Breast epithelium (tissue), 4 donors: Measurements from ENCODE around the gene TRNP1. TPM values are rescaled to one million over a fixed set of nuclear protein-coding genes. Genes with fewer than 3 reads are reported as not detected.

Source experiments
- DNase-seq, 2 donors: peaks; one replicate each; pipeline ENCODE4 v3.0.0-alpha.2; 2019; ENCODE audit warnings: low spot score in 2 of 2
- H3K27ac ChIP-seq, 2 donors: fragments of 200-600 bp; sonication (generic) in 1 of 2; one replicate each; pipeline ENCODE4 v1.5.1; 2016 to 2019; ENCODE audit warnings: mild to moderate bottlenecking in 1 of 2
- H3K27me3 ChIP-seq, 2 donors: fragments of 200-600 bp; sonication (generic) in 1 of 2; one replicate each; pipeline versions ENCODE4 v1.5.1 to v1.6.0; 2017 to 2019; ENCODE audit warnings: control low read depth in 1 of 2, mild to moderate bottlenecking in 1 of 2
- H3K36me3 ChIP-seq: fragments of 200-600 bp; one replicate; pipeline ENCODE4 v1.5.1; 2019
- H3K4me1 ChIP-seq, 2 donors: fragments of 200-600 bp; sonication (generic); one replicate each; pipeline ENCODE4 v1.5.1; 2016 to 2019; ENCODE audit warnings: control low read depth in 1 of 2
- H3K4me3 ChIP-seq, 3 donors: fragments of 200-600 bp; sonication (generic); 1 replicate in 2 of 3; 2 replicates in 1 of 3; pipeline ENCODE4 v1.5.1; 2016 to 2019; ENCODE audit warnings: mild to moderate bottlenecking in 3 of 3, moderate library complexity in 2 of 3
- H3K9me3 ChIP-seq, 2 donors: fragments of 200-600 bp; sonication (generic) in 1 of 2; one replicate each; pipeline ENCODE4 v1.5.1; 2016 to 2019; ENCODE audit warnings: control low read depth in 1 of 2
- CTCF ChIP-seq, 3 donors: fragments of 450-650 bp; IDR thresholded peaks; one replicate each; pipeline ENCODE4 v1.5.1; 2016 to 2017; ENCODE audit warnings: antibody characterized with exemption in 3 of 3, mild to moderate bottlenecking in 3 of 3, moderate library complexity in 3 of 3
- POLR2A ChIP-seq: fragments of 450-650 bp; IDR thresholded peaks from one replicate; pipeline ENCODE4 v1.6.1; 2016; ENCODE audit warnings: antibody characterized with exemption, mild to moderate bottlenecking, moderate library complexity
- POLR2AphosphoS5 ChIP-seq, 3 donors: sonication (generic); formaldehyde crosslinking; IDR thresholded peaks; one replicate each; pipeline ENCODE4 v1.6.1; 2017; ENCODE audit warnings: antibody characterized with exemption in 3 of 3
- intact Hi-C: fragments of 100-400 bp; cut with DNase I; formaldehyde crosslinking; loops from one replicate; pipeline ENCODE4 v1.15.1; 2023; ENCODE audit warnings: low total_unique reads
- total RNA-seq, 3 donors: library from RNA; depleted of rRNA; stranded (reverse); fragments of >200 nt; gene quantifications; one replicate each; pipeline ENCODE4 v1.1.0, GENCODE V29; 2016

The TRNP1 gene
- total RNA-seq, 3 donors from 2014 or later = 1.6 to 27.8 (median 16.7) TPM

- intact Hi-C loops = no loop called here
- peaks cover 0 to 5% of the 10 kb centered on the region in 2 donors for H3K27me3 ChIP-seq
Measured at GRCh38 chr1:26991310-26992116, 2.0 kb upstream of the TRNP1 start.

GRCh38 chr1:26994020-26994786 lies 711 bp downstream of the TRNP1 start:
- Histone ChIP-seq H3K4me1 (peaks cover 5 to 7% of the 10 kb centered on the region in 2 donors), H3K27ac (peak overlapping the region; percentile 74 to 80), H3K27me3 (peaks cover 0 to 5% of the 10 kb centered on the region in 2 donors), H3K4me3 (peak overlapping the region; percentile 53 to 82 (median 76)), H3K36me3 (no peaks in the 10 kb centered on the region), H3K9me3 (no peaks in the 10 kb centered on the region)
- DNase-seq = no peak
- TF ChIP-seq POLR2A = no peak
- TF ChIP-seq POLR2AphosphoS5 (IDR thresholded peaks at IDR 0.05) = peak in 1 of 3 donors; percentile 6
- intact Hi-C loops = no loop called here

More at GRCh38 chr1:26991310-26992116, 2.0 kb upstream of the TRNP1 start:
- DNase-seq = no peak
- H3K9me3 ChIP-seq = no peaks in the 10 kb centered on the region
- no peak overlapping the region for H3K27ac ChIP-seq
- no peaks in the 10 kb centered on the region for H3K36me3 ChIP-seq
- H3K4me3 ChIP-seq = no peak overlapping the region
- TF ChIP-seq POLR2AphosphoS5 (IDR thresholded peaks at IDR 0.05) = no peak
- no peak for TF ChIP-seq POLR2A
- TF ChIP-seq CTCF (IDR thresholded peaks at IDR 0.05) = no peak
- peaks cover 0 to 4% of the 10 kb centered on the region in 2 donors for H3K4me1 ChIP-seq

GRCh38 chr1:26994787-26995517 lies 1.5 kb downstream of the TRNP1 start:
- peak overlapping the region; percentile 53 to 82 (median 76) for H3K4me3 ChIP-seq
- peaks cover 5 to 8% of the 10 kb centered on the region in 2 donors for H3K4me1 ChIP-seq
- intact Hi-C loops = no loop called here
- TF ChIP-seq POLR2AphosphoS5 (IDR thresholded peaks at IDR 0.05) = no peak
- TF ChIP-seq POLR2A = no peak
- TF ChIP-seq CTCF (IDR thresholded peaks at IDR 0.05) = no peak
- H3K27ac ChIP-seq = peak overlapping the region; percentile 66 to 80
- no peak for DNase-seq
- peaks cover 0 to 5% of the 10 kb centered on the region in 2 donors for H3K27me3 ChIP-seq
- H3K36me3 ChIP-seq = no peaks in the 10 kb centered on the region
- H3K9me3 ChIP-seq = no peaks in the 10 kb centered on the region

- Histone ChIP-seq H3K4me1 (peaks cover 5 to 17% of the 10 kb centered on the region in 2 donors), H3K9me3 (no peaks in the 10 kb centered on the region), H3K27me3 (peaks cover 0 to 5% of the 10 kb centered on the region in 2 donors), H3K36me3 (no peaks in the 10 kb centered on the region), H3K27ac (peak overlapping the region; percentile 50 to 66), H3K4me3 (peak overlapping the region in 2 of 3 donors; percentile 76 to 82)
- intact Hi-C loops = no loop called here
- no peak for TF ChIP-seq POLR2AphosphoS5 (IDR thresholded peaks at IDR 0.05)
- no peak for TF ChIP-seq CTCF (IDR thresholded peaks at IDR 0.05)
- TF ChIP-seq POLR2A = no peak
- no peak for DNase-seq
Measured at GRCh38 chr1:26996024-26996423, 2.5 kb downstream of the TRNP1 start.

- peaks cover 5 to 23% of the 10 kb centered on the region in 2 donors for H3K4me1 ChIP-seq
- intact Hi-C loops = no loop called here
- H3K27me3 ChIP-seq = peaks cover 0 to 5% of the 10 kb centered on the region in 2 donors
- H3K27ac ChIP-seq = peak overlapping the region; percentile 50 to 66
- peak overlapping the region in 2 of 3 donors; percentile 76 to 82 for H3K4me3 ChIP-seq
- no peaks in the 10 kb centered on the region for H3K9me3 ChIP-seq
- no peak for DNase-seq
- TF ChIP-seq CTCF (IDR thresholded peaks at IDR 0.05) (no peak), POLR2AphosphoS5 (IDR thresholded peaks at IDR 0.05) (no peak), POLR2A (no peak)
- no peaks in the 10 kb centered on the region for H3K36me3 ChIP-seq
Measured at GRCh38 chr1:26996665-26997064, 3.2 kb downstream of the TRNP1 start.
